ENCODE data around the gene SLC8A2. TPM values are rescaled to one million over a fixed set of nuclear protein-coding genes. Genes with fewer than 3 reads are reported as not detected.

SLC8A2 gene
- total RNA-seq, 1 experiment from 2014 or later = 0.10 TPM

- BruUV-seq (replicated peaks) = no TSS peak
- DNase-seq (ENCODE audit: low read depth, low spot score) (no peak), ATAC-seq (peak; percentile 44; the same call in 1 of the 2 replicates)
- H3K27me3 ChIP-seq (ENCODE audit: control insufficient read depth, insufficient read depth, low read length) = no peaks in the 10 kb centered on the region
- ChIA-PET POLR2A (no interaction called here), CTCF (no interaction called here)
- no peaks in the 10 kb centered on the region for H3K9me3 ChIP-seq (ENCODE audit: control insufficient read depth, insufficient read depth, low read depth, low read length)
- H3K4me1 ChIP-seq (ENCODE audit: control insufficient read depth, insufficient read depth, low read length) = peaks cover 7% of the 10 kb centered on the region
- in situ Hi-C loops (cut with HindIII; ENCODE audit: low pct_unique_long_range_greater_than_20kb, low sequenced_read_pairs) (no loop called here), intact Hi-C loops (cut with micrococcal nuclease; ENCODE audit: unreplicated experiment) (no loop called here)
- TF ChIP-seq TCF7L2 (IDR thresholded peaks at IDR 0.05; ENCODE audit: low read depth, low read length) (no peak), CTCF (IDR thresholded peaks at IDR 0.05) (peak; percentile 32), SIN3A (IDR thresholded peaks at IDR 0.05; ENCODE audit: borderline replicate concordance, insufficient read depth, low read depth, low read length) (no peak), POLR2AphosphoS5 (IDR thresholded peaks at IDR 0.05; ENCODE audit: low read depth, low read length) (no peak), REST (IDR thresholded peaks at IDR 0.05; ENCODE audit: insufficient read depth in 1 of 2, low read depth in 2 of 2, low read length in 1 of 2) (0 out of 4 replicates have a peak, but pooled peaks of 1 of the 2 experiments have one; percentile 42)
- H3K4me3 ChIP-seq (ENCODE audit: low read depth in 2 of 2, low read length in 2 of 2) = no peak overlapping the region
- H3K27ac ChIP-seq (ENCODE audit: low read length) = no peak overlapping the region
- H3K36me3 ChIP-seq (ENCODE audit: control insufficient read depth, insufficient read depth, low read length) = no peaks in the 10 kb centered on the region
Observed at GRCh38 chr19:47430041-47430802, 41.5 kb downstream of the SLC8A2 start.

GRCh38 chr19:47429140-47429793, 42.4 kb downstream of the SLC8A2 start:
- Histone ChIP-seq H3K36me3 (ENCODE audit: control insufficient read depth, insufficient read depth, low read length) (no peaks in the 10 kb centered on the region), H3K27ac (ENCODE audit: low read length) (no peak overlapping the region), H3K4me3 (ENCODE audit: low read depth in 2 of 2, low read length in 2 of 2) (no peak overlapping the region), H3K4me1 (ENCODE audit: control insufficient read depth, insufficient read depth, low read length) (peaks cover 7% of the 10 kb centered on the region), H3K9me3 (ENCODE audit: control insufficient read depth, insufficient read depth, low read depth, low read length) (no peaks in the 10 kb centered on the region), H3K27me3 (ENCODE audit: control insufficient read depth, insufficient read depth, low read length) (no peaks in the 10 kb centered on the region)
- CTCF ChIA-PET = interaction anchor here (0.6 to 1.4 kb wide), 2 partner anchors 8 to 29 kb away, joined by 3 to 4 read pairs; no protein-coding TSS in a partner anchor
- DNase-seq (ENCODE audit: low read depth, low spot score) = no peak
- TF ChIP-seq CTCF (IDR thresholded peaks at IDR 0.05) (no peak), TCF7L2 (IDR thresholded peaks at IDR 0.05; ENCODE audit: low read depth, low read length) (no peak), REST (IDR thresholded peaks at IDR 0.05; ENCODE audit: insufficient read depth in 1 of 2, low read depth in 2 of 2, low read length in 1 of 2) (no peak), SIN3A (IDR thresholded peaks at IDR 0.05; ENCODE audit: borderline replicate concordance, insufficient read depth, low read depth, low read length) (no peak), POLR2AphosphoS5 (IDR thresholded peaks at IDR 0.05; ENCODE audit: low read depth, low read length) (no peak)
- no peak for ATAC-seq
- POLR2A ChIA-PET = no interaction called here
- no TSS peak for BruUV-seq (replicated peaks)
- in situ Hi-C loops (cut with HindIII; ENCODE audit: low pct_unique_long_range_greater_than_20kb, low sequenced_read_pairs) (no loop called here), intact Hi-C loops (cut with micrococcal nuclease; ENCODE audit: unreplicated experiment) (no loop called here)

All from Panc1 (cell line).